Measurements from ENCODE around the gene XKRX. TPM values are rescaled to one million over a fixed set of nuclear protein-coding genes. Genes with fewer than 3 reads are reported as not detected.

The XKRX gene
- total RNA-seq, 1 donor from 2014 or later, result 2.2 TPM

GRCh38 chrX:100969408-100969807 is 40.7 kb upstream of the XKRX start, which contains the start of gene ARL13A:
Gene ARL13A (plus strand): TSS chrX:100969708. CDS start chrX:100973690, 3,982 bp downstream.
- Mint-ChIP-seq H3K27me3 (no peaks in the 10 kb centered on the region), H3K36me3 (ENCODE audit: low read depth) (peaks cover 5% of the 10 kb centered on the region), H3K4me1 (no peaks in the 10 kb centered on the region), H3K9me3 (no peaks in the 10 kb centered on the region), H3K27ac (no peak within 1 kb of the TSS), H3K4me3 (no peak within 1 kb of the TSS)
- TF ChIP-seq CTCF (IDR thresholded peaks at IDR 0.05), result no peak
- intact Hi-C loops (cut with micrococcal nuclease), result no loop called here
- ChIA-PET POLR2A (no interaction called here), CTCF (no interaction called here)
- DNase-seq, result no peak
- ATAC-seq (ENCODE audit: low read depth), result no peak

- H3K4me1 Mint-ChIP-seq, result no peaks in the 10 kb centered on the region
These were observed 35.6 kb upstream of the XKRX start for GRCh38 chrX:100964362-100964761.

GRCh38 chrX:100962811-100963210 is 34.1 kb upstream of the XKRX start:
- Mint-ChIP-seq H3K27me3 (no peaks in the 10 kb centered on the region), H3K27ac (no peak overlapping the region), H3K4me3 (no peak overlapping the region), H3K4me1 (no peaks in the 10 kb centered on the region), H3K36me3 (ENCODE audit: low read depth) (no peaks in the 10 kb centered on the region), H3K9me3 (no peaks in the 10 kb centered on the region)
- no peak for DNase-seq
- POLR2A ChIA-PET, result no interaction called here
- CTCF ChIA-PET, result no interaction called here
- TF ChIP-seq CTCF (IDR thresholded peaks at IDR 0.05), result no peak
- intact Hi-C loops (cut with micrococcal nuclease), result no loop called here
- ATAC-seq (ENCODE audit: low read depth), result no peak

More at GRCh38 chrX:100964362-100964761, 35.6 kb upstream of the XKRX start:
- ATAC-seq (ENCODE audit: low read depth) (no peak), DNase-seq (no peak)
- Mint-ChIP-seq H3K9me3 (no peaks in the 10 kb centered on the region), H3K4me3 (no peak overlapping the region), H3K27ac (no peak overlapping the region), H3K36me3 (ENCODE audit: low read depth) (no peaks in the 10 kb centered on the region), H3K27me3 (no peaks in the 10 kb centered on the region)
- ChIA-PET CTCF (no interaction called here), POLR2A (no interaction called here)
- TF ChIP-seq CTCF (IDR thresholded peaks at IDR 0.05), result no peak
- intact Hi-C loops (cut with micrococcal nuclease), result no loop called here

- TF ChIP-seq CTCF (IDR thresholded peaks at IDR 0.05), result no peak
- no peak for DNase-seq
- ChIA-PET POLR2A (no interaction called here), CTCF (no interaction called here)
- Mint-ChIP-seq H3K4me1 (no peaks in the 10 kb centered on the region), H3K27me3 (no peaks in the 10 kb centered on the region), H3K27ac (no peak overlapping the region), H3K4me3 (no peak overlapping the region), H3K9me3 (no peaks in the 10 kb centered on the region), H3K36me3 (ENCODE audit: low read depth) (peaks cover 1% of the 10 kb centered on the region)
- intact Hi-C loops (cut with micrococcal nuclease), result no loop called here
- no peak for ATAC-seq (ENCODE audit: low read depth)
These were observed 19.8 kb upstream of the XKRX start for GRCh38 chrX:100948557-100948956.

- no peak for TF ChIP-seq CTCF (IDR thresholded peaks at IDR 0.05)
- no peak for DNase-seq
- POLR2A ChIA-PET, result no interaction called here
- no peaks in the 10 kb centered on the region for H3K9me3 Mint-ChIP-seq
- H3K27ac Mint-ChIP-seq, result no peak overlapping the region
- no peaks in the 10 kb centered on the region for H3K4me1 Mint-ChIP-seq
- intact Hi-C loops (cut with micrococcal nuclease), result no loop called here
- CTCF ChIA-PET, result no interaction called here
- no peaks in the 10 kb centered on the region for H3K27me3 Mint-ChIP-seq
- ATAC-seq (ENCODE audit: low read depth), result no peak
- peaks cover under 1% of the 10 kb centered on the region for H3K36me3 Mint-ChIP-seq (ENCODE audit: low read depth)
- H3K4me3 Mint-ChIP-seq, result no peak overlapping the region
These were observed 17.7 kb upstream of the XKRX start for GRCh38 chrX:100946299-100946927.

Data from activated B cell treated with CpG ODN at 0.5 μM for 24 hours (primary cell).